Endothelial cell of umbilical vein (primary cell): ENCODE measurements around the gene PDE7B. TPM values are rescaled to one million over a fixed set of nuclear protein-coding genes. Genes with fewer than 3 reads are reported as not detected.

Experiments used
- BruUV-seq: library from RNA; stranded (reverse); fragments of 400-500 nt; replicated peaks from 2 replicates; lab custom pipeline; 2021; lab: Mats Ljungman, UMichigan
- CTCF ChIA-PET: fragments of 300-600, 350-600 bp; sonication (Branson Sonifier 250); formaldehyde crosslinking; loops from one replicate; lab custom pipeline; 2021; ENCODE audit warnings: antibody characterized with exemption, inconsistent platforms; lab: Charles Lee
- POLR2A ChIA-PET: fragments of 300-600, 350-600 bp; sonication (Branson Sonifier 250); formaldehyde crosslinking; loops from one replicate; lab custom pipeline; 2021; ENCODE audit warnings: antibody characterized with exemption, inconsistent platforms; lab: Charles Lee
- DNase-seq: peaks from one replicate; pipeline ENCODE4 v3.0.0-alpha.2; 2011; ENCODE audit warnings: low read depth, low spot score
- FAIRE-seq: peaks from 2 replicates; lab custom pipeline; 2011; peaks lifted over from hg19 to GRCh38; lab: Jason Lieb, UNC
- H2AFZ ChIP-seq: 2 replicates; pipeline ENCODE4 v1.6.0; 2012; ENCODE audit warnings: low read depth, low read length, control low read depth, inconsistent platforms
- H3K27ac ChIP-seq: 2 replicates; pipeline ENCODE4 v1.5.1; 2011; ENCODE audit warnings: low read depth, mild to moderate bottlenecking, control low read depth, low read length, moderate library complexity; ENCODE audit not compliant: insufficient read depth
- H3K27me3 ChIP-seq, 2 experiments: 2 replicates each; pipeline versions ENCODE4 v1.6.0 to v1.6.1; 2011; ENCODE audit warnings: low read length in 2 of 2, mixed read lengths in 1 of 2; ENCODE audit not compliant: control insufficient read depth in 2 of 2, insufficient read depth in 2 of 2
- H3K36me3 ChIP-seq, 2 experiments: 2 replicates in 1 of 2; 3 replicates in 1 of 2; pipeline ENCODE4 v1.5.1; 2011; ENCODE audit warnings: low read length in 2 of 2, mild to moderate bottlenecking in 1 of 2, moderate library complexity in 1 of 2; ENCODE audit not compliant: control insufficient read depth in 2 of 2, insufficient read depth in 2 of 2; ENCODE audit errors: extremely low read depth in 1 of 2
- H3K4me1 ChIP-seq: 3 replicates; pipeline ENCODE4 v1.5.1; 2011; ENCODE audit warnings: mild to moderate bottlenecking, low read length; ENCODE audit not compliant: control insufficient read depth, insufficient read depth; ENCODE audit errors: extremely low read depth
- H3K4me2 ChIP-seq: 2 replicates; pipeline ENCODE4 v1.6.1; 2011; ENCODE audit warnings: low read length, control low read depth, mixed read lengths; ENCODE audit not compliant: insufficient read depth
- H3K4me3 ChIP-seq, 3 experiments: fragments of 200-600 bp in 1 of 3; sonication (generic), shearing (Covaris generic) in 1 of 3; replicated peaks in 1 of 3; 2 replicates each; pipeline ENCODE4 v1.5.1; 2011 to 2016; ENCODE audit warnings: control low read depth in 3 of 3, low read length in 3 of 3, mild to moderate bottlenecking in 2 of 3, inconsistent platforms in 1 of 3, low read depth in 1 of 3, moderate library complexity in 1 of 3; ENCODE audit not compliant: insufficient read depth in 1 of 3
- H3K79me2 ChIP-seq: 2 replicates; pipeline ENCODE4 v1.6.0; 2012; ENCODE audit warnings: low read length, inconsistent platforms; ENCODE audit not compliant: control insufficient read depth, insufficient read depth
- H3K9ac ChIP-seq: replicated peaks from 2 replicates; pipeline ENCODE3; 2011; ENCODE audit warnings: low read length, control low read depth; ENCODE audit not compliant: insufficient read depth; ENCODE audit errors: extremely low read depth
- H3K9me1 ChIP-seq: replicated peaks from 3 replicates; pipeline ENCODE4 v1.6.0; 2011; ENCODE audit warnings: mild to moderate bottlenecking, low read length; ENCODE audit not compliant: control insufficient read depth, insufficient read depth; ENCODE audit errors: extremely low read depth
- H3K9me3 ChIP-seq: replicated peaks from 2 replicates; pipeline ENCODE4 v1.5.1; 2012; ENCODE audit warnings: low read length, inconsistent platforms; ENCODE audit not compliant: control insufficient read depth, insufficient read depth
- H4K20me1 ChIP-seq: replicated peaks from 2 replicates; pipeline ENCODE3; 2011; ENCODE audit warnings: mild to moderate bottlenecking, low read length; ENCODE audit not compliant: control insufficient read depth, insufficient read depth; ENCODE audit errors: extremely low read depth
- EZH2 ChIP-seq: IDR thresholded peaks from 2 replicates; pipeline ENCODE4 v1.6.1; 2012; ENCODE audit warnings: borderline replicate concordance, low read depth, mild to moderate bottlenecking, moderate library complexity, low read length, inconsistent platforms; ENCODE audit not compliant: severe bottlenecking
- FOS ChIP-seq: IDR thresholded peaks from 2 replicates; pipeline ENCODE4 v1.6.1; 2011; ENCODE audit warnings: mild to moderate bottlenecking, low read length, moderate library complexity, borderline replicate concordance; ENCODE audit not compliant: insufficient read depth
- GATA2 ChIP-seq: IDR thresholded peaks from 2 replicates; pipeline ENCODE4 v1.7.0; 2011; ENCODE audit warnings: low read depth, mild to moderate bottlenecking, moderate library complexity, mixed read lengths, low read length; ENCODE audit not compliant: insufficient read length, insufficient read depth
- JUN ChIP-seq: IDR thresholded peaks from 2 replicates; pipeline ENCODE4 v1.6.1; 2011; ENCODE audit warnings: borderline replicate concordance, low read depth; ENCODE audit not compliant: insufficient read length, insufficient read depth
- MYC ChIP-seq: IDR thresholded peaks from one replicate; pipeline ENCODE4 v1.6.1; 2011; ENCODE audit warnings: mild to moderate bottlenecking, low read depth, low read length
- POLR2A ChIP-seq: IDR thresholded peaks from 2 replicates; pipeline ENCODE4 v1.6.1; 2012; ENCODE audit warnings: low read depth, mild to moderate bottlenecking, control low read depth, low read length
- POLR2AphosphoS5 ChIP-seq: IDR thresholded peaks from 2 replicates; pipeline ENCODE4 v1.6.1; 2012; ENCODE audit warnings: low read depth, mild to moderate bottlenecking, control low read depth, low read length, moderate library complexity; ENCODE audit not compliant: insufficient read depth
- dilution Hi-C: fragments of 300-500 bp; cut with MboI; formaldehyde crosslinking; loops from one replicate; pipeline ENCODE4 v1.15.0; 2019; ENCODE audit warnings: low sequenced_read_pairs; ENCODE audit not compliant: extremely low pct_ligation_motif_present
- intact Hi-C: fragments of 100-400 bp; cut with micrococcal nuclease; formaldehyde crosslinking; loops from one replicate; pipeline ENCODE4 v1.10.0; 2022
- polyA plus RNA-seq, 4 experiments: library from polyadenylated mRNA; depleted of rRNA in 3 of 4; stranded (reverse) in 3 of 4; unstranded in 1 of 4; fragments of >200 nt; gene quantifications; 2 replicates each; pipeline versions ENCODE4 v1.2.1 to v1.2.3, GENCODE V29; 2011 to 2012; ENCODE audit warnings: missing spikeins in 1 of 4
- total RNA-seq: library from RNA; stranded (reverse); gene quantifications from 2 replicates; pipeline ENCODE4 v1.2.3, GENCODE V29; 2021
- TF ChIP-seq, protein P1 (sequence below): IDR thresholded peaks from 2 replicates; pipeline ENCODE4 v1.6.1; 2011; ENCODE audit not compliant: insufficient read depth, insufficient read length
- TF ChIP-seq, protein P2 (sequence below), 2 donors: IDR thresholded peaks; 1 replicate in 1 of 2; 2 replicates in 1 of 2; pipeline ENCODE4 v1.5.1; 2011; ENCODE audit warnings: low read length in 2 of 2, mild to moderate bottlenecking in 2 of 2, moderate library complexity in 2 of 2, control low read depth in 1 of 2, inconsistent platforms in 1 of 2, low read depth in 1 of 2; ENCODE audit not compliant: insufficient read depth in 1 of 2; ENCODE audit errors: extremely low read depth in 1 of 2

The PDE7B gene
- total and polyA plus RNA-seq, 2 donors (not counting 3 experiments of a cell fraction or from before 2014, with no cell fraction given): 20.6 to 25.1 TPM

DNA sequence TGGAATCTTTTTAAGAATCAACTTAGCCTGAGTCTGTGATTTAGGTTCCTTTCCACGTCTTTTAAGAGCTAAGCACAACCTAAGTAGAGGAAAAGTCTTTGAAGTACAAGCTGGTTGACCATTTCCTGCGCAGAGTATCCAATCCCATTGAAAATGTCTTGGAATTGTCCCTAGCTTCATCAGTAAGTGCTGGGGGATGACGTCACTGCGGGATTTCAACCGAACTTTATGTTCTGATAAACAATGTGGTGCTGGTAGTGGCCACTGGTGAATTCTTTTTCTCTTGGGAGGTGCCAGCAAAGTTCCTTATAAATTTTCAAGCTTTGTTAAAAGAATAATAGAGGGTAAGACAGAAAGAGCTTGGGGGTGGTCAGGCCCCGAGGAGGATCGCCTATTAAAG, 69.2 kb downstream of the PDE7B start:
- ChIA-PET POLR2A (no interaction called here), CTCF (interaction anchor here (1.9 kb wide), 1 partner anchor 11 kb away, joined by 10 read pairs; no protein-coding TSS in a partner anchor)
- BruUV-seq: no TSS peak
- no peak overlapping the region for H3K4me3 ChIP-seq
- intact Hi-C loops (loop anchor here (5.0 kb wide), 1 partner anchor 132 kb away; no protein-coding TSS in a partner anchor), dilution Hi-C loops (no loop called here)
- H3K36me3 ChIP-seq: no peaks in the 10 kb centered on the region
- H2AFZ ChIP-seq: no peak overlapping the region
- peaks cover 19% of the 10 kb centered on the region for H3K4me1 ChIP-seq
- H3K27ac ChIP-seq: no peak overlapping the region
- TF ChIP-seq POLR2A (no peak), JUN (no peak), EZH2 (no peak), GATA2 (no peak), POLR2AphosphoS5 (no peak), FOS (no peak), MYC (no peak)
- TF ChIP-seq, protein P1, sequence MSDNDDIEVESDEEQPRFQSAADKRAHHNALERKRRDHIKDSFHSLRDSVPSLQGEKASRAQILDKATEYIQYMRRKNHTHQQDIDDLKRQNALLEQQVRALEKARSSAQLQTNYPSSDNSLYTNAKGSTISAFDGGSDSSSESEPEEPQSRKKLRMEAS: no peak
- TF ChIP-seq, protein P2, sequence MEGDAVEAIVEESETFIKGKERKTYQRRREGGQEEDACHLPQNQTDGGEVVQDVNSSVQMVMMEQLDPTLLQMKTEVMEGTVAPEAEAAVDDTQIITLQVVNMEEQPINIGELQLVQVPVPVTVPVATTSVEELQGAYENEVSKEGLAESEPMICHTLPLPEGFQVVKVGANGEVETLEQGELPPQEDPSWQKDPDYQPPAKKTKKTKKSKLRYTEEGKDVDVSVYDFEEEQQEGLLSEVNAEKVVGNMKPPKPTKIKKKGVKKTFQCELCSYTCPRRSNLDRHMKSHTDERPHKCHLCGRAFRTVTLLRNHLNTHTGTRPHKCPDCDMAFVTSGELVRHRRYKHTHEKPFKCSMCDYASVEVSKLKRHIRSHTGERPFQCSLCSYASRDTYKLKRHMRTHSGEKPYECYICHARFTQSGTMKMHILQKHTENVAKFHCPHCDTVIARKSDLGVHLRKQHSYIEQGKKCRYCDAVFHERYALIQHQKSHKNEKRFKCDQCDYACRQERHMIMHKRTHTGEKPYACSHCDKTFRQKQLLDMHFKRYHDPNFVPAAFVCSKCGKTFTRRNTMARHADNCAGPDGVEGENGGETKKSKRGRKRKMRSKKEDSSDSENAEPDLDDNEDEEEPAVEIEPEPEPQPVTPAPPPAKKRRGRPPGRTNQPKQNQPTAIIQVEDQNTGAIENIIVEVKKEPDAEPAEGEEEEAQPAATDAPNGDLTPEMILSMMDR (IDR thresholded peaks at IDR 0.05; ENCODE audit: extremely low read depth in 1 of 2, insufficient read depth in 1 of 2, low read depth in 1 of 2, low read length in 2 of 2): no peak
- H3K9me1 ChIP-seq: no peaks in the 10 kb centered on the region
- no peaks in the 10 kb centered on the region for H3K9me3 ChIP-seq
- no peaks in the 10 kb centered on the region for H3K79me2 ChIP-seq
- H3K4me2 ChIP-seq: no peak overlapping the region
- no peaks in the 10 kb centered on the region for H3K27me3 ChIP-seq
- H3K9ac ChIP-seq: no peak overlapping the region
- no peaks in the 10 kb centered on the region for H4K20me1 ChIP-seq
- FAIRE-seq: no peak
- no peak for DNase-seq
